K562 (cell line): ENCODE results near the gene CYRIA. TPM values are rescaled to one million over a fixed set of nuclear protein-coding genes. Genes with fewer than 3 reads are reported as not detected.

Experiments used
- ATAC-seq: fragments of 200-7000 bp; cut with Tn5 transposase; 3 replicates; pipeline ENCODE4 v1.9.1; 2020; ENCODE audit warnings: moderate library complexity
- BruUV-seq: library from RNA; stranded (reverse); fragments of 400-500 nt; replicated peaks from 2 replicates; lab custom pipeline; 2021; lab: Mats Ljungman, UMichigan
- CTCF ChIA-PET: fragments of 300-600 bp; formaldehyde crosslinking; extraction: SDS; loops from one replicate; lab custom pipeline; 2021; ENCODE audit warnings: low intra/inter-chr PET ratio; lab: Yijun Ruan, JAX
- POLR2A ChIA-PET: fragments of 300-600, 350-650 bp; sonication (Branson Sonifier 250); formaldehyde crosslinking; extraction: SDS; loops from one replicate; lab custom pipeline; 2021; ENCODE audit warnings: antibody characterized with exemption, inconsistent platforms; lab: Yijun Ruan, JAX
- DNase-seq, 4 experiments: peaks; one replicate each; pipeline versions ENCODE4 v3.0.0 to v3.0.0-alpha.2; 2011 to 2018; ENCODE audit warnings: low spot score in 3 of 4, mixed read lengths in 3 of 4; ENCODE audit errors: extremely low read depth in 1 of 4
- FAIRE-seq: peaks from 2 replicates; lab custom pipeline; 2011; peaks lifted over from hg19 to GRCh38; lab: Jason Lieb, UNC
- H2AFZ ChIP-seq: 2 replicates; pipeline ENCODE4 v1.6.0; 2011; ENCODE audit warnings: low read depth, low read length, control low read depth, inconsistent platforms
- H3K27ac ChIP-seq: fragments of 200-600 bp; 3 replicates; pipeline ENCODE4 v1.8.0; 2011; ENCODE audit warnings: low read depth, mild to moderate bottlenecking, control low read depth, inconsistent platforms, low read length, moderate library complexity, mixed read lengths; ENCODE audit errors: extremely low read depth
- H3K27me3 ChIP-seq, 2 experiments: fragments of 300-600 bp in 1 of 2; 2 replicates in 1 of 2; 3 replicates in 1 of 2; pipeline versions ENCODE4 v1.6.0 to v1.8.0; 2011; ENCODE audit warnings: inconsistent platforms in 2 of 2, low read length in 2 of 2, mild to moderate bottlenecking in 1 of 2, mixed read lengths in 1 of 2, moderate library complexity in 1 of 2; ENCODE audit not compliant: control insufficient read depth in 2 of 2, insufficient read depth in 2 of 2
- H3K36me3 ChIP-seq: fragments of 300-600 bp; 3 replicates; pipeline ENCODE4 v1.8.0; 2011; ENCODE audit warnings: mild to moderate bottlenecking, low read length, inconsistent platforms; ENCODE audit not compliant: control insufficient read depth, insufficient read depth
- H3K4me1 ChIP-seq, 2 experiments: fragments of 200-600 bp in 1 of 2; replicated peaks in 1 of 2; 2 replicates in 1 of 2; 3 replicates in 1 of 2; pipeline versions ENCODE4 v1.5.1 to v1.8.0; 2011; ENCODE audit warnings: inconsistent platforms in 2 of 2, low read length in 2 of 2, mild to moderate bottlenecking in 1 of 2, mixed read lengths in 1 of 2, moderate library complexity in 1 of 2; ENCODE audit not compliant: control insufficient read depth in 2 of 2, insufficient read depth in 2 of 2
- H3K4me2 ChIP-seq: 2 replicates; pipeline ENCODE4 v1.6.1; 2011; ENCODE audit warnings: low read length, control low read depth, inconsistent platforms, mixed read lengths; ENCODE audit not compliant: insufficient read depth
- H3K4me3 ChIP-seq: fragments of 200-600 bp; sonication (generic), shearing (Covaris generic); 2 replicates; pipeline ENCODE4 v1.5.1; 2016; ENCODE audit warnings: control low read depth, inconsistent platforms
- H3K79me2 ChIP-seq: fragments of 200-600 bp; 3 replicates; pipeline ENCODE4 v1.8.0; 2011; ENCODE audit warnings: low read length, inconsistent platforms; ENCODE audit not compliant: control insufficient read depth, insufficient read depth
- H3K9ac ChIP-seq, 2 experiments: 2 replicates each; pipeline versions ENCODE4 v1.6.0 to v1.6.1; 2011; ENCODE audit warnings: low read depth in 2 of 2, low read length in 2 of 2, control low read depth in 1 of 2, inconsistent platforms in 1 of 2, mild to moderate bottlenecking in 1 of 2, mixed read lengths in 1 of 2; ENCODE audit not compliant: insufficient read depth in 1 of 2
- H3K9me1 ChIP-seq: one replicate; pipeline ENCODE4 v1.6.0; 2011; ENCODE audit warnings: inconsistent platforms, mild to moderate bottlenecking, low read length, moderate library complexity; ENCODE audit not compliant: control insufficient read depth, insufficient read depth
- H3K9me3 ChIP-seq: replicated peaks from 2 replicates; pipeline ENCODE4 v1.5.1; 2011; ENCODE audit warnings: low read depth, low read length, inconsistent platforms; ENCODE audit not compliant: control insufficient read depth, insufficient read depth
- H4K20me1 ChIP-seq: replicated peaks from 2 replicates; pipeline ENCODE4 v1.6.1; 2011; ENCODE audit warnings: low read length, inconsistent platforms, mixed read lengths; ENCODE audit not compliant: control insufficient read depth, insufficient read depth
- DMBX1 ChIP-seq: fragments of 250-450 bp; sonication (Bioruptor Pico); IDR thresholded peaks from 2 replicates; pipeline ENCODE4 v1.8.0; 2022; ENCODE audit warnings: inconsistent platforms, mild to moderate bottlenecking, moderate library complexity, borderline replicate concordance
- GTF2A2 ChIP-seq: IDR thresholded peaks from 2 replicates; pipeline ENCODE4 v1.6.1; 2016; ENCODE audit warnings: mild to moderate bottlenecking, missing genetic modification characterization, missing compliant biosample characterization
- NRF1 ChIP-seq, 2 experiments: fragments of 450-650 bp; IDR thresholded peaks in 1 of 2; conservative IDR thresholded peaks in 1 of 2; 2 replicates each; pipeline ENCODE4 v1.6.1; 2014; ENCODE audit warnings: mild to moderate bottlenecking in 2 of 2
- RBM22 ChIP-seq: fragments of 200-400 bp; formaldehyde crosslinking; IDR thresholded peaks from 2 replicates; pipeline ENCODE4 v1.6.1; 2018; ENCODE audit warnings: low read length, low read depth; ENCODE audit not compliant: poor library complexity, severe bottlenecking
- SMAD4 ChIP-seq: fragments of 250-450 bp; sonication (Bioruptor Pico); conservative IDR thresholded peaks from 2 replicates; pipeline ENCODE4 v1.8.0; 2021; ENCODE audit warnings: inconsistent platforms, mild to moderate bottlenecking, moderate library complexity
- ZBTB11 ChIP-seq, 3 experiments: fragments of 200-800 bp in 1 of 3; fragments of 250-450 bp in 1 of 3; fragments of 450-650 bp in 1 of 3; sonication (Bioruptor Pico) in 1 of 3; sonication (Bioruptor generic) in 1 of 3; formaldehyde crosslinking in 1 of 3; IDR thresholded peaks; 2 replicates each; pipeline versions ENCODE4 v1.6.1 to v1.8.0; 2016 to 2022; ENCODE audit warnings: mild to moderate bottlenecking in 2 of 3, missing genetic modification characterization in 2 of 3, missing compliant biosample characterization in 1 of 3, moderate library complexity in 1 of 3
- ZNF197 ChIP-seq: fragments of 200-800 bp; sonication (Bioruptor generic); IDR thresholded peaks from 2 replicates; pipeline ENCODE4 v1.6.1; 2016; ENCODE audit warnings: low read depth, missing genetic modification characterization, missing compliant biosample characterization
- ZNF507 ChIP-seq: conservative IDR thresholded peaks from 2 replicates; pipeline ENCODE4 v1.6.1; 2017; ENCODE audit warnings: missing genetic modification characterization, missing compliant biosample characterization
- ZNF740 ChIP-seq, 3 experiments: fragments of 200-800 bp in 1 of 3; sonication (Bioruptor generic) in 1 of 3; sonication (generic) in 1 of 3; formaldehyde crosslinking in 1 of 3; IDR thresholded peaks; 2 replicates each; pipeline versions ENCODE4 v1.6.1 to v1.8.0; 2016 to 2022; ENCODE audit warnings: mild to moderate bottlenecking in 2 of 3, missing compliant biosample characterization in 2 of 3, missing genetic modification characterization in 2 of 3, missing genetic modification reagents in 1 of 3
- WGBS: fragments of 100-300 bp; shearing (Covaris generic); methylation state at CpG from one replicate; pipeline ENCODE4 v1.1.6; 2016; ENCODE audit warnings: low coverage, mixed read lengths; ENCODE audit not compliant: insufficient coverage; ENCODE audit errors: missing lambda C conversion rate; 5-methylcytosine and 5-hydroxymethylcytosine counted together
- in situ Hi-C: fragments of 300-500 bp; cut with MboI; formaldehyde crosslinking; loops from 4 replicates; pipeline ENCODE4 v1.15.0; 2018; ENCODE audit warnings: inconsistent platforms, mixed read lengths
- intact Hi-C: fragments of 100-400 bp; cut with micrococcal nuclease; formaldehyde crosslinking; loops from 2 replicates; pipeline ENCODE4 v1.14.2; 2022
- polyA plus RNA-seq, 8 experiments: library from polyadenylated mRNA; depleted of rRNA in 4 of 8; stranded (reverse) in 5 of 8; unstranded in 3 of 8; fragments of >200 nt; fragmentation: Nextera tagmentation in 2 of 8; fragmentation: Illumina TruSeq in 1 of 8; extraction: Ambion mirVana in 2 of 8; extraction: Trizol in 1 of 8; gene quantifications; 2 replicates each; pipeline versions ENCODE4 v1.2.1 to v1.2.3, GENCODE V29; 2011 to 2014; ENCODE audit warnings: inconsistent platforms in 1 of 8, missing spikeins in 1 of 8
- total RNA-seq, 7 experiments: library from RNA; depleted of rRNA in 6 of 7; stranded (reverse); fragments of >200 nt in 6 of 7; fragmentation: Illumina TruSeq in 2 of 7; extraction: Trizol in 2 of 7; gene quantifications; 2 replicates each; pipeline versions ENCODE4 v1.2.1 to v1.2.3, GENCODE V29; 2011 to 2021; ENCODE audit warnings: low replicate concordance in 1 of 7

The CYRIA gene
- total and polyA plus RNA-seq, 9 of the 15 experiments (the other 6 are each of a cell fraction or from before 2014, with no cell fraction given), result 0.84 to 5.6 (median 3.0) TPM

GRCh38 chr2:16649353-16650286, 16.0 kb downstream of the CYRIA start:
- DNase-seq (no peak), ATAC-seq (peak; percentile 54), FAIRE-seq (no peak)
- Histone ChIP-seq H3K4me2 (no peak overlapping the region; the same call in 1 of the 2 replicates), H3K4me1 (peaks cover 10 to 65% of the 10 kb centered on the region in 2 experiments; a peak in 4 of 5 replicates), H3K79me2 (no peaks in the 10 kb centered on the region), H3K4me3 (no peak overlapping the region), H2AFZ (peak overlapping the region; percentile 85; the same call in 1 of the 2 replicates), H3K9me3 (no peaks in the 10 kb centered on the region), H3K9ac (no peak overlapping the region), H3K27ac (no peak overlapping the region; the same call in 2 of the 3 replicates), H3K9me1 (no peaks in the 10 kb centered on the region), H4K20me1 (no peaks in the 10 kb centered on the region), H3K36me3 (no peaks in the 10 kb centered on the region), H3K27me3 (no peaks in the 10 kb centered on the region)
- POLR2A ChIA-PET, result interaction anchor here (1.1 kb wide), 1 partner anchor 14 kb away, joined by 3 read pairs; no protein-coding TSS in a partner anchor
- intact Hi-C loops, result loop anchor here (2.0 kb wide), 1 partner anchor 13 kb away; no protein-coding TSS in a partner anchor
- WGBS, result 59% methylated on average over 9 of the region's 9 CpGs
- BruUV-seq, result no TSS peak
- in situ Hi-C loops, result no loop called here
- CTCF ChIA-PET, result no interaction called here
- TF ChIP-seq ZBTB11 (CRISPR knock-in tag; IDR thresholded peaks at IDR 0.05), result 0 out of 6 replicates have a peak, but pooled peaks of 1 of the 3 experiments have one; percentile 11
- TF ChIP-seq SMAD4 (CRISPR knock-in tag), result peak; percentile 62; the same call in 1 of the 2 replicates
- TF ChIP-seq ZNF507 (tag), result no peak
- no peak for TF ChIP-seq ZNF740 (CRISPR knock-in tag; IDR thresholded peaks at IDR 0.05)
- TF ChIP-seq ZNF740 (tag; IDR thresholded peaks at IDR 0.05), result peak in 1 of 2 experiments; percentile 55; a peak in 1 of 4 replicates
- TF ChIP-seq RBM22, result no peak
- peak; percentile 14; the same call in 1 of the 2 replicates for TF ChIP-seq DMBX1 (CRISPR knock-in tag)
- 0 out of 2 replicates have a peak, but pooled peaks have one; percentile 22 for TF ChIP-seq ZNF197 (CRISPR knock-in tag)
- peak; percentile 53; the same call in 1 of the 2 replicates for TF ChIP-seq GTF2A2 (tag)
- no peak for TF ChIP-seq NRF1 (conservative IDR thresholded peaks at IDR 0.05 in 1 of 2, IDR thresholded peaks at IDR 0.05 in 1 of 2)
